Endodermal cell (in vitro differentiated cells): ENCODE data around the gene SRPK3. TPM values are rescaled to one million over a fixed set of nuclear protein-coding genes. Genes with fewer than 3 reads are reported as not detected.

Experiments used
- DNase-seq: peaks from one replicate; pipeline ENCODE4 v3.0.0-alpha.2; 2017
- H3K27ac ChIP-seq: 2 replicates; pipeline ENCODE4 v1.5.1; 2013; ENCODE audit warnings: mild to moderate bottlenecking, low read depth, low read length, moderate library complexity
- H3K27me3 ChIP-seq: 2 replicates; pipeline ENCODE4 v1.6.1; 2013; ENCODE audit warnings: mild to moderate bottlenecking, low read length, moderate library complexity; ENCODE audit not compliant: insufficient read depth, control insufficient read depth, poor library complexity, severe bottlenecking
- H3K36me3 ChIP-seq: 2 replicates; pipeline ENCODE4 v1.7.0; 2013; ENCODE audit warnings: mild to moderate bottlenecking, low read length, moderate library complexity; ENCODE audit not compliant: control insufficient read depth, insufficient read depth
- H3K4me1 ChIP-seq: one replicate; pipeline ENCODE4 v1.7.0; 2013; ENCODE audit warnings: low read length; ENCODE audit not compliant: control insufficient read depth, insufficient read depth
- H3K4me3 ChIP-seq: 2 replicates; pipeline ENCODE4 v1.5.1; 2013; ENCODE audit warnings: mild to moderate bottlenecking, low read length, moderate library complexity
- H3K9ac ChIP-seq: 2 replicates; pipeline ENCODE4 v1.6.1; 2013; ENCODE audit warnings: mild to moderate bottlenecking, low read length, moderate library complexity; ENCODE audit not compliant: poor library complexity, severe bottlenecking; ENCODE audit errors: extremely low read depth
- H3K9me3 ChIP-seq: 2 replicates; pipeline ENCODE4 v1.6.1; 2013; ENCODE audit warnings: mild to moderate bottlenecking, low read length, moderate library complexity; ENCODE audit not compliant: control insufficient read depth
- H3K27ac Mint-ChIP-seq: 2 replicates; pipeline ENCODE4 v1.8.0; 2020; ENCODE audit warnings: mixed read lengths
- H3K27me3 Mint-ChIP-seq: 2 replicates; pipeline ENCODE4 v1.8.0; 2021; ENCODE audit warnings: mild to moderate bottlenecking, mixed read lengths; ENCODE audit not compliant: insufficient read depth
- H3K36me3 Mint-ChIP-seq: 2 replicates; pipeline ENCODE4 v1.8.0; 2020; ENCODE audit warnings: low read depth, mixed read lengths
- H3K4me1 Mint-ChIP-seq: 2 replicates; pipeline ENCODE4 v1.8.0; 2020; ENCODE audit warnings: mixed read lengths
- H3K4me3 Mint-ChIP-seq: 2 replicates; pipeline ENCODE4 v1.8.0; 2020; ENCODE audit warnings: mild to moderate bottlenecking, moderate library complexity, mixed read lengths
- H3K9me3 Mint-ChIP-seq: 2 replicates; pipeline ENCODE4 v1.8.0; 2020; ENCODE audit warnings: mild to moderate bottlenecking, mixed read lengths
- WGBS, 2 experiments: methylation state at CpG; one replicate each; pipeline versions ENCODE4 v1.1.5 to v1.1.7; 2013; ENCODE audit warnings: missing lambda C conversion rate in 2 of 2, mixed read lengths in 1 of 2; ENCODE audit not compliant: insufficient coverage in 1 of 2, insufficient read length in 1 of 2; 5-methylcytosine and 5-hydroxymethylcytosine counted together
- total RNA-seq, 2 donors: library from RNA; stranded (reverse); fragmentation: NEBNext Ultra II Directional in 1 of 2; extraction: Animal tissue kit (Norgen Biotek cat#: 25700) in 1 of 2; gene quantifications; 2 replicates in 1 of 2; 3 replicates in 1 of 2; pipeline ENCODE4 v1.2.1, GENCODE V29; 2021
- TF ChIP-seq, protein P1 (sequence below): fragments of 200-600 bp; sonication (generic); conservative IDR thresholded peaks from 2 replicates; pipeline ENCODE4 v1.5.0; 2021; ENCODE audit warnings: antibody characterized with exemption, mild to moderate bottlenecking

SRPK3 gene
- total RNA-seq, 2 donors from 2014 or later = not detected

GRCh38 chrX:153797415-153798015 is 16.7 kb downstream of the SRPK3 start:
- Mint-ChIP-seq H3K36me3 (peaks cover 19% of the 10 kb centered on the region), H3K27me3 (no peaks in the 10 kb centered on the region), H3K4me3 (no peak overlapping the region), H3K4me1 (peaks cover 6% of the 10 kb centered on the region), H3K9me3 (peaks cover 65% of the 10 kb centered on the region), H3K27ac (no peak overlapping the region)
- WGBS, 2 experiments = 93 to 100% methylated on average over 1 to 15 of the region's 15 CpGs
- Histone ChIP-seq H3K27me3 (no peaks in the 10 kb centered on the region), H3K9me3 (no peaks in the 10 kb centered on the region), H3K27ac (no peak overlapping the region), H3K9ac (no peak overlapping the region), H3K4me1 (no peaks in the 10 kb centered on the region), H3K36me3 (peaks cover 4% of the 10 kb centered on the region), H3K4me3 (no peak overlapping the region)
- TF ChIP-seq, protein P1, sequence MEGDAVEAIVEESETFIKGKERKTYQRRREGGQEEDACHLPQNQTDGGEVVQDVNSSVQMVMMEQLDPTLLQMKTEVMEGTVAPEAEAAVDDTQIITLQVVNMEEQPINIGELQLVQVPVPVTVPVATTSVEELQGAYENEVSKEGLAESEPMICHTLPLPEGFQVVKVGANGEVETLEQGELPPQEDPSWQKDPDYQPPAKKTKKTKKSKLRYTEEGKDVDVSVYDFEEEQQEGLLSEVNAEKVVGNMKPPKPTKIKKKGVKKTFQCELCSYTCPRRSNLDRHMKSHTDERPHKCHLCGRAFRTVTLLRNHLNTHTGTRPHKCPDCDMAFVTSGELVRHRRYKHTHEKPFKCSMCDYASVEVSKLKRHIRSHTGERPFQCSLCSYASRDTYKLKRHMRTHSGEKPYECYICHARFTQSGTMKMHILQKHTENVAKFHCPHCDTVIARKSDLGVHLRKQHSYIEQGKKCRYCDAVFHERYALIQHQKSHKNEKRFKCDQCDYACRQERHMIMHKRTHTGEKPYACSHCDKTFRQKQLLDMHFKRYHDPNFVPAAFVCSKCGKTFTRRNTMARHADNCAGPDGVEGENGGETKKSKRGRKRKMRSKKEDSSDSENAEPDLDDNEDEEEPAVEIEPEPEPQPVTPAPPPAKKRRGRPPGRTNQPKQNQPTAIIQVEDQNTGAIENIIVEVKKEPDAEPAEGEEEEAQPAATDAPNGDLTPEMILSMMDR = no peak
- no peak for DNase-seq

- Mint-ChIP-seq H3K9me3 (peaks cover 62% of the 10 kb centered on the region), H3K27ac (no peak overlapping the region), H3K4me3 (no peak overlapping the region), H3K4me1 (peaks cover 6% of the 10 kb centered on the region), H3K27me3 (no peaks in the 10 kb centered on the region), H3K36me3 (peaks cover 24% of the 10 kb centered on the region)
- Histone ChIP-seq H3K27ac (no peak overlapping the region), H3K9me3 (no peaks in the 10 kb centered on the region), H3K36me3 (peaks cover 4% of the 10 kb centered on the region), H3K9ac (no peak overlapping the region), H3K4me3 (no peak overlapping the region), H3K4me1 (no peaks in the 10 kb centered on the region), H3K27me3 (no peaks in the 10 kb centered on the region)
- DNase-seq = no peak
- WGBS, 2 experiments = 94 to 99% methylated on average over 2 to 5 of the region's 5 CpGs
- TF ChIP-seq, protein P1 = no peak
Observed at GRCh38 chrX:153799326-153799725, 18.5 kb downstream of the SRPK3 start.

DNA sequence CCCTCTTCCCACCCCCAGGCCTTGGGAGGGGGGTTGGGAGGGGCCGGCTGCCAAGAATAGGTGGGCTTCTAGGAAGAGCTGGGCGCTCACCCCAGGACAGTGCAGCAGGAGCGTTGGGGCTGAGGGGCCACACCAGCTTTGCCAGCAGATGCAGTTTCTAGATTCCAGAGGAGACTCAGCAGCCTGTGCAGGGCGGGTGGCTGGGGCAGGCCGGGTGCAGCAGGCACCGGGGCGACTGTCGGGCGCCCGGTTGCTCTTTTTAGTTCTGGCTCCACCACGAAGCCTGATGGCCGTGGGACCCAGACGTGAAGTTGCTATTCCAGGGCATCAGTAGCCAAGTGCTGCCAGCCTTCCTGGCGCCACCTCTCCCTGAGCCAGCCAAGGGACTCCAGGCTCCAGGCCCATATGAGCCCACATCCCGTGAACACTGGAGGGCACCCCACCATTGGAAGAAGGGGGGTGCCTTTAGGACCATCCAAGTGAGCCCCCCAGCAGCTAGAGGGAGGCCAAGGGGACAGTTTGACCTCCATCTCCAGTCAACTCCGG is 19.4 kb downstream of the SRPK3 start:
- WGBS, 2 experiments = 90 to 93% methylated on average over 2 to 16 of the region's 16 CpGs
- Mint-ChIP-seq H3K9me3 (peaks cover 62% of the 10 kb centered on the region), H3K4me1 (peaks cover 6% of the 10 kb centered on the region), H3K27me3 (no peaks in the 10 kb centered on the region), H3K4me3 (no peak overlapping the region), H3K36me3 (peaks cover 28% of the 10 kb centered on the region), H3K27ac (no peak overlapping the region)
- no peak for DNase-seq
- H3K27me3 ChIP-seq = no peaks in the 10 kb centered on the region
- TF ChIP-seq, protein P1 = no peak
- no peaks in the 10 kb centered on the region for H3K4me1 ChIP-seq
- H3K27ac ChIP-seq = no peak overlapping the region
- peaks cover 4% of the 10 kb centered on the region for H3K36me3 ChIP-seq
- H3K4me3 ChIP-seq = no peak overlapping the region
- no peaks in the 10 kb centered on the region for H3K9me3 ChIP-seq
- H3K9ac ChIP-seq = no peak overlapping the region
